Superior temporal gyrus (tissue), 1 donor: ENCODE measurements around the gene ANKH.
"Not testable (repeated sequence)": the region's sequence is repeated elsewhere in the genome, so short reads cannot be mapped to it uniquely, and the experiment has no call there.

ENCODE experiments used
- DNase-seq: peaks from one replicate; pipeline ENCODE4 v3.0.0-alpha.2; 2016; ENCODE audit errors: extremely low spot score

Gene ANKH

GRCh38 chr5:14882658-14883580, 11.3 kb upstream of the ANKH start:
- DNase-seq: no peak

- no peak for DNase-seq
These were observed 10.2 kb upstream of the ANKH start for GRCh38 chr5:14881826-14882225.

- DNase-seq: no peak
These were observed 9.1 kb upstream of the ANKH start for GRCh38 chr5:14880688-14881087.

GRCh38 chr5:14879937-14880589, 8.5 kb upstream of the ANKH start:
- DNase-seq: no peak

GRCh38 chr5:14879393-14879792, 7.8 kb upstream of the ANKH start:
- DNase-seq: no peak

- not testable (repeated sequence) for DNase-seq
These were observed 6.6 kb upstream of the ANKH start for GRCh38 chr5:14878192-14878591.

- no peak for DNase-seq
These were observed 4.5 kb upstream of the ANKH start for GRCh38 chr5:14876095-14876494.

GRCh38 chr5:14873790-14874189, 2.2 kb upstream of the ANKH start:
- DNase-seq: no peak

GRCh38 chr5:14873093-14873492, 1.5 kb upstream of the ANKH start:
- DNase-seq: no peak

- peak; percentile 71 for DNase-seq
These were observed 752 bp upstream of the ANKH start for GRCh38 chr5:14872070-14872989.

GRCh38 chr5:14870337-14871213, 1.0 kb downstream of the ANKH start:
- DNase-seq: peak; percentile 60

- peak; percentile 56 for DNase-seq
These were observed 1.9 kb downstream of the ANKH start for GRCh38 chr5:14869668-14870164.

- no peak for DNase-seq
These were observed 2.3 kb downstream of the ANKH start for GRCh38 chr5:14869233-14869632.

- no peak for DNase-seq
These were observed 2.8 kb downstream of the ANKH start for GRCh38 chr5:14868771-14869170.

GRCh38 chr5:14864181-14864812, 7.3 kb downstream of the ANKH start:
- no peak for DNase-seq

- DNase-seq: no peak
These were observed 8.5 kb downstream of the ANKH start for GRCh38 chr5:14863105-14863504.

GRCh38 chr5:14861123-14861765, 10.3 kb downstream of the ANKH start:
- DNase-seq: no peak

GRCh38 chr5:14859980-14860379, 11.6 kb downstream of the ANKH start:
- DNase-seq: no peak

GRCh38 chr5:14859150-14859549, 12.4 kb downstream of the ANKH start:
- DNase-seq: no peak

GRCh38 chr5:14855366-14855765, 16.2 kb downstream of the ANKH start:
- no peak for DNase-seq
